Measurements from ENCODE around the gene TRIM38. TPM values are rescaled to one million over a fixed set of nuclear protein-coding genes. Genes with fewer than 3 reads are reported as not detected.

The TRIM38 gene
- total RNA-seq, 2 donors from 2014 or later, result 8.7 to 12.0 TPM

DNA sequence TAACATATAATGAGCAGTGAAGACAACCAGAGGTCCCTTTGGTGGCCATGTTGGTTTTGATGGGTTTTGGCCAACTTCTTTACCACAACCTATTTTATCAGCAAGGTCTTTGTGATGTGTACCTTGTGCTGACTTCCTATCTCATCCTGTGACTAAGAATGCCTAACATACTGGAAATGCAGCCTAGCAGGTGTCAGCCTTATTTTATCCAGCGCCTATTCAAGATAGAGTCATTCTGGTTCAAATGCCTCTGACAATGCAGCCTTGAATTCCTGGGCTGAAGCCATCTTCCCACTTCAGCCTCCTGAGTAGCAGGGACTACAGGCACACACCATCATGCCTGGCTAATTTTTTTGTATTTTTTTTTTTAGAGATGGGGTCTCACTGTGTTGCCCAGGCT lies 7.8 kb upstream of the TRIM38 start:
- no peak for DNase-seq (ENCODE audit: low spot score)
- TF ChIP-seq POLR2A (IDR thresholded peaks at IDR 0.05), result no peak
- TF ChIP-seq, protein P1, sequence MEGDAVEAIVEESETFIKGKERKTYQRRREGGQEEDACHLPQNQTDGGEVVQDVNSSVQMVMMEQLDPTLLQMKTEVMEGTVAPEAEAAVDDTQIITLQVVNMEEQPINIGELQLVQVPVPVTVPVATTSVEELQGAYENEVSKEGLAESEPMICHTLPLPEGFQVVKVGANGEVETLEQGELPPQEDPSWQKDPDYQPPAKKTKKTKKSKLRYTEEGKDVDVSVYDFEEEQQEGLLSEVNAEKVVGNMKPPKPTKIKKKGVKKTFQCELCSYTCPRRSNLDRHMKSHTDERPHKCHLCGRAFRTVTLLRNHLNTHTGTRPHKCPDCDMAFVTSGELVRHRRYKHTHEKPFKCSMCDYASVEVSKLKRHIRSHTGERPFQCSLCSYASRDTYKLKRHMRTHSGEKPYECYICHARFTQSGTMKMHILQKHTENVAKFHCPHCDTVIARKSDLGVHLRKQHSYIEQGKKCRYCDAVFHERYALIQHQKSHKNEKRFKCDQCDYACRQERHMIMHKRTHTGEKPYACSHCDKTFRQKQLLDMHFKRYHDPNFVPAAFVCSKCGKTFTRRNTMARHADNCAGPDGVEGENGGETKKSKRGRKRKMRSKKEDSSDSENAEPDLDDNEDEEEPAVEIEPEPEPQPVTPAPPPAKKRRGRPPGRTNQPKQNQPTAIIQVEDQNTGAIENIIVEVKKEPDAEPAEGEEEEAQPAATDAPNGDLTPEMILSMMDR (IDR thresholded peaks at IDR 0.05), result no peak
- no peak for TF ChIP-seq POLR2AphosphoS5 (IDR thresholded peaks at IDR 0.05)
- Histone ChIP-seq H3K9me3 (no peaks in the 10 kb centered on the region), H3K4me3 (no peak overlapping the region), H3K27ac (no peak overlapping the region), H3K27me3 (replicated peaks; ENCODE audit: insufficient read depth) (no peaks in the 10 kb centered on the region), H3K36me3 (no peaks in the 10 kb centered on the region), H3K4me1 (replicated peaks) (no peaks in the 10 kb centered on the region)
- 0% methylated on average over 1 of the region's 1 CpG for WGBS
- intact Hi-C loops (cut with DNase I), result no loop called here

DNA sequence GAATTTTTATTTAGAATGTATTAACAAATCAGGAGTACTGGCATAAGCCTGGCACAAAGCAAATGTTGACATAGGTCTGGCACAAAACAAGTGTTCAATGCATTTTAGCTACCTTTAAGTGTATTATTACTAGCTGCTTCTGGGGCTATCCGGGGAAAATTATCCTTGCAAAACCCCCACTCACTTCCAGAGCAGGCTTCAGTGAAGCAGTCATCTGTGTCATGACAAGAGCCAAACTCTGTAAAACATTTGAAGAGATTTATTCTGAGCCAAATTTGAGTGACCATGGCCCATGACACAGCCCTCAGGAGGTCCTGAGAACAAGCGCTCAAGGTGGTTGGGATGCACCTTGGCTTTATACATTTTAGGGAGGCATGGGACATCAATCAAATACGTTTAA lies 6.4 kb upstream of the TRIM38 start:
- Histone ChIP-seq H3K27ac (no peak overlapping the region), H3K4me3 (no peak overlapping the region), H3K27me3 (replicated peaks; ENCODE audit: insufficient read depth) (no peaks in the 10 kb centered on the region), H3K36me3 (no peaks in the 10 kb centered on the region), H3K4me1 (replicated peaks) (no peaks in the 10 kb centered on the region), H3K9me3 (no peaks in the 10 kb centered on the region)
- TF ChIP-seq, protein P1 (IDR thresholded peaks at IDR 0.05), result no peak
- TF ChIP-seq POLR2AphosphoS5 (IDR thresholded peaks at IDR 0.05) (no peak), POLR2A (IDR thresholded peaks at IDR 0.05) (no peak)
- DNase-seq (ENCODE audit: low spot score), result no peak
- intact Hi-C loops (cut with DNase I), result no loop called here
- WGBS, result 71% methylated on average over 3 of the region's 3 CpGs

DNA sequence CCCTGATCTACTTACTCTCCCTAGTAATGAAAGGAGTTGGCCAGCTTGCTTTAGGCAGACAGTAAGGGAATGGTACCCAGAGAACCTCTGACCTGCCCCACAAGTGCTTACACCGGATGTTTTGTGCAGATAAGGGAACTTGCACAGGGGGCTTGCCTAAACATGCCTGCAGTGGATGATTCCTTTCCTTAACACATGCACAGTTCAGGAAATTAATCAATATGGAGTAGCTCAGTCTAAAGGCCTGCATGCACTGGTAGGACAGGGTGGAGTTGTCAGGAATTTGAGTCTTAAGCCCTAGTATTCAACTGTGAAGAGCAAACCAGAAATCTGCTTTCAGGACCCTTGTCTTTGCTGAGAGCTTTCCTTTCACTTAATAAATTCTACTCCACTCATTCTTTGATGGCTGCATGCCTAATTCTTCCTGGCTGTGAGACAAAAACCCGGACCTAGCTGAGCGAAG lies 3.9 kb upstream of the TRIM38 start:
- no peaks in the 10 kb centered on the region for H3K36me3 ChIP-seq
- no peaks in the 10 kb centered on the region for H3K4me1 ChIP-seq (replicated peaks)
- no peak overlapping the region for H3K4me3 ChIP-seq
- no peak overlapping the region for H3K27ac ChIP-seq
- no peaks in the 10 kb centered on the region for H3K9me3 ChIP-seq
- no peak for TF ChIP-seq POLR2A (IDR thresholded peaks at IDR 0.05)
- no peak for TF ChIP-seq POLR2AphosphoS5 (IDR thresholded peaks at IDR 0.05)
- TF ChIP-seq, protein P1 (IDR thresholded peaks at IDR 0.05), result no peak
- WGBS, result 62% methylated on average over 3 of the region's 3 CpGs
- no peaks in the 10 kb centered on the region for H3K27me3 ChIP-seq (replicated peaks; ENCODE audit: insufficient read depth)
- intact Hi-C loops (cut with DNase I), result no loop called here
- DNase-seq (ENCODE audit: low spot score), result no peak

DNA sequence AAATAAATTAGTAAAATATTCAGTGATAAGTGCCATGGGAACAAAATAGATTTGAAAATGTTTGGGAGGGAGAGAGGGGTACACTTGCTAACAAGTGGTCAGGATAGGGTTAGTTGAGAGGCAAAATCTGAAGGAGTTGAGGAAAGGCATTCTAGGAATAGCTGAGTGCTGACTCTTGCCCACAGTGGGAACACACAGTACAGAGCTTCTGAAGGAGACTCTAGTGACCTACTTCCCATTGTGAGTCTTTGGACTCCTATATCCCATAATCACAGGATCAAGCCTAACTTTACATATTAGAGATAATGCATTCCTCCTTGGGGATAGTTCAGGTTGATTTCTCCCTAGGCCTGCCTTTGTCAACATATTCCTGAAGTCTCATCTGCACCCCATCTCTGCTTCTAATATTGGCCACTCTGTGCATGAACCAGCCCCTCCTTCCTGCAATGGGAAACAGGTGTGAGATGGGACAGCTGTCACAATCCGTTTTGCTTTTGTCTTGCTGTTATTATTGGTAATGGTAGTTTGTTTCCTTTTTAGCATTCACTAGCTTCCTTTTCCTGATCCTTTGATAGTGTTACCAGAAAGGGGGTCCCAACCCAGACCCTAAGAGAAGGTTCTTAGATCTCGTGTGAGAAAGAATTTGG lies 2.6 kb upstream of the TRIM38 start:
- H3K4me3 ChIP-seq, result no peak overlapping the region
- WGBS, result 66% methylated on average over 2 of the region's 2 CpGs
- intact Hi-C loops (cut with DNase I), result no loop called here

More for the DNA sequence above, 2.6 kb upstream of the TRIM38 start:
- no peaks in the 10 kb centered on the region for H3K9me3 ChIP-seq
- H3K4me1 ChIP-seq (replicated peaks), result no peaks in the 10 kb centered on the region
- DNase-seq (ENCODE audit: low spot score), result no peak
- no peaks in the 10 kb centered on the region for H3K27me3 ChIP-seq (replicated peaks; ENCODE audit: insufficient read depth)
- no peak for TF ChIP-seq POLR2AphosphoS5 (IDR thresholded peaks at IDR 0.05)
- no peak for TF ChIP-seq POLR2A (IDR thresholded peaks at IDR 0.05)
- TF ChIP-seq, protein P1 (IDR thresholded peaks at IDR 0.05), result no peak
- H3K27ac ChIP-seq, result no peak overlapping the region
- H3K36me3 ChIP-seq, result no peaks in the 10 kb centered on the region

Data from prostate gland (tissue), 2 donors.